BLaER1 (cell line): ENCODE data around the gene ARHGDIG.

Experiments
- H3K27ac ChIP-seq: shearing (Covaris generic); formaldehyde crosslinking; 2 replicates; pipeline ENCODE4 v1.8.1; 2022
- H3K27me3 ChIP-seq: shearing (Covaris generic); formaldehyde crosslinking; 2 replicates; pipeline ENCODE4 v1.8.1; 2022
- H3K36me3 ChIP-seq: shearing (Covaris generic); formaldehyde crosslinking; 2 replicates; pipeline ENCODE4 v1.8.1; 2022
- H3K4me1 ChIP-seq: shearing (Covaris generic); formaldehyde crosslinking; 2 replicates; pipeline ENCODE4 v1.8.1; 2022
- H3K4me2 ChIP-seq: shearing (Covaris generic); formaldehyde crosslinking; 2 replicates; pipeline ENCODE4 v1.8.1; 2022
- H3K4me3 ChIP-seq: shearing (Covaris generic); formaldehyde crosslinking; 2 replicates; pipeline ENCODE4 v1.8.1; 2022
- H3K9ac ChIP-seq: shearing (Covaris generic); formaldehyde crosslinking; 2 replicates; pipeline ENCODE4 v1.8.1; 2022
- H3K9me3 ChIP-seq: shearing (Covaris generic); formaldehyde crosslinking; 2 replicates; pipeline ENCODE4 v1.8.1; 2022
- H4K20me1 ChIP-seq: shearing (Covaris generic); formaldehyde crosslinking; 2 replicates; pipeline ENCODE4 v1.8.1; 2022
- Cebpa-rat ChIP-seq: shearing (Covaris generic); IDR thresholded peaks from 2 replicates; pipeline ENCODE4 v1.8.1; 2022

The ARHGDIG gene

GRCh38 chr16:278863-279366 lies 1.5 kb upstream of the ARHGDIG start:
- Histone ChIP-seq H3K4me2 (peak overlapping the region; percentile 41), H3K4me1 (peaks cover 27% of the 10 kb centered on the region), H3K9ac (no peak overlapping the region), H3K4me3 (no peak overlapping the region), H4K20me1 (peaks cover 8% of the 10 kb centered on the region; the same call in 1 of the 2 replicates), H3K27me3 (peaks cover 87% of the 10 kb centered on the region), H3K36me3 (no peaks in the 10 kb centered on the region), H3K9me3 (no peaks in the 10 kb centered on the region), H3K27ac (no peak overlapping the region)
- no peak for TF ChIP-seq Cebpa-rat

GRCh38 chr16:279531-279930 lies 860 bp upstream of the ARHGDIG start:
- TF ChIP-seq Cebpa-rat = no peak
- peaks cover 33% of the 10 kb centered on the region for H3K4me1 ChIP-seq
- no peaks in the 10 kb centered on the region for H3K36me3 ChIP-seq
- peak overlapping the region; percentile 41 for H3K4me2 ChIP-seq
- H3K9me3 ChIP-seq = no peaks in the 10 kb centered on the region
- H3K4me3 ChIP-seq = no peak overlapping the region
- no peak overlapping the region for H3K27ac ChIP-seq
- H4K20me1 ChIP-seq = peaks cover 8% of the 10 kb centered on the region; the same call in 1 of the 2 replicates
- H3K9ac ChIP-seq = no peak overlapping the region
- H3K27me3 ChIP-seq = peaks cover 81% of the 10 kb centered on the region

- Histone ChIP-seq H3K36me3 (no peaks in the 10 kb centered on the region), H3K9me3 (no peaks in the 10 kb centered on the region), H3K27ac (no peak overlapping the region), H3K4me3 (no peak overlapping the region), H4K20me1 (peaks cover 8% of the 10 kb centered on the region; the same call in 1 of the 2 replicates), H3K4me2 (peak overlapping the region; percentile 12; the same call in 1 of the 2 replicates), H3K27me3 (peaks cover 76% of the 10 kb centered on the region), H3K9ac (no peak overlapping the region), H3K4me1 (peaks cover 36% of the 10 kb centered on the region)
- TF ChIP-seq Cebpa-rat = no peak
Observed at GRCh38 chr16:280005-280460, 358 bp upstream of the ARHGDIG start.

- no peak for TF ChIP-seq Cebpa-rat
- Histone ChIP-seq H3K4me2 (no peak overlapping the region), H3K9me3 (no peaks in the 10 kb centered on the region), H4K20me1 (peaks cover 8% of the 10 kb centered on the region; the same call in 1 of the 2 replicates), H3K4me3 (no peak overlapping the region), H3K27ac (no peak overlapping the region), H3K9ac (no peak overlapping the region), H3K4me1 (peaks cover 39% of the 10 kb centered on the region), H3K27me3 (peaks cover 65% of the 10 kb centered on the region), H3K36me3 (no peaks in the 10 kb centered on the region)
Observed at GRCh38 chr16:280991-281659, 734 bp downstream of the ARHGDIG start.

GRCh38 chr16:281660-282255 lies 1.4 kb downstream of the ARHGDIG start:
- H3K9me3 ChIP-seq = peaks cover 4% of the 10 kb centered on the region; the same call in 1 of the 2 replicates
- H3K27ac ChIP-seq = no peak overlapping the region
- H3K4me2 ChIP-seq = no peak overlapping the region
- peaks cover 6% of the 10 kb centered on the region for H3K36me3 ChIP-seq
- TF ChIP-seq Cebpa-rat = no peak
- H4K20me1 ChIP-seq = peaks cover 6% of the 10 kb centered on the region; the same call in 1 of the 2 replicates
- peaks cover 45% of the 10 kb centered on the region for H3K4me1 ChIP-seq
- no peak overlapping the region for H3K4me3 ChIP-seq
- no peak overlapping the region for H3K9ac ChIP-seq
- peaks cover 58% of the 10 kb centered on the region for H3K27me3 ChIP-seq

GRCh38 chr16:282491-282890 lies 2.1 kb downstream of the ARHGDIG start:
- Histone ChIP-seq H3K9me3 (peaks cover 4% of the 10 kb centered on the region; the same call in 1 of the 2 replicates), H3K36me3 (peaks cover 13% of the 10 kb centered on the region), H3K4me2 (no peak overlapping the region), H3K27ac (no peak overlapping the region), H3K4me1 (peaks cover 52% of the 10 kb centered on the region), H3K27me3 (peaks cover 51% of the 10 kb centered on the region), H4K20me1 (0 out of 2 replicates have a peak, but pooled peaks cover 11% of the 10 kb centered on the region), H3K4me3 (no peak overlapping the region), H3K9ac (no peak overlapping the region)
- no peak for TF ChIP-seq Cebpa-rat

- H3K27ac ChIP-seq = no peak within 1 kb of the TSS
- peaks cover 46% of the 10 kb centered on the region for H3K27me3 ChIP-seq
- H3K9me3 ChIP-seq = peaks cover 4% of the 10 kb centered on the region; the same call in 1 of the 2 replicates
- H3K36me3 ChIP-seq = peaks cover 20% of the 10 kb centered on the region
- H3K4me1 ChIP-seq = peaks cover 60% of the 10 kb centered on the region
- 0 out of 2 replicates have a peak, but pooled peaks cover 16% of the 10 kb centered on the region for H4K20me1 ChIP-seq
- no peak within 1 kb of the TSS for H3K4me3 ChIP-seq
- no peak for TF ChIP-seq Cebpa-rat
- peak within 1 kb of the TSS; percentile 15; the same call in 1 of the 2 replicates for H3K9ac ChIP-seq
- H3K4me2 ChIP-seq = peak within 1 kb of the TSS; percentile 59
Observed at GRCh38 chr16:283033-283805, 2.8 kb downstream of the ARHGDIG start, which contains the start of gene PDIA2. PDIA2 (plus strand) TSS chr16:283164; CDS start chr16:283170, 6 bp downstream.

GRCh38 chr16:284204-285120 lies 4.1 kb downstream of the ARHGDIG start:
- TF ChIP-seq Cebpa-rat = no peak
- Histone ChIP-seq H3K4me2 (peak overlapping the region; percentile 42), H3K36me3 (peaks cover 33% of the 10 kb centered on the region), H3K9me3 (peaks cover 4% of the 10 kb centered on the region; the same call in 1 of the 2 replicates), H4K20me1 (peaks cover 29% of the 10 kb centered on the region; the same call in 1 of the 2 replicates), H3K4me1 (peaks cover 57% of the 10 kb centered on the region), H3K27me3 (peaks cover 37% of the 10 kb centered on the region), H3K4me3 (no peak overlapping the region), H3K27ac (no peak overlapping the region), H3K9ac (no peak overlapping the region)
